Activated naive CD4-positive, alpha-beta T cell treated with anti-CD3 and anti-CD28 coated beads, Interleukin-2, amount 50 U/mL, for 72 hours (primary cell): ENCODE results near the gene WBP4. TPM values are rescaled to one million over a fixed set of nuclear protein-coding genes. Genes with fewer than 3 reads are reported as not detected.
A peak's percentile ranks its signal among the peaks of the same experiment; 100 is the strongest.
"Not testable (repeated sequence)": the region's sequence is repeated elsewhere in the genome, so short reads cannot be mapped to it uniquely, and the experiment has no call there.

Experiments
- ATAC-seq, 2 donors: fragments of 150-1000 bp; cut with Tn5 transposase; 2 replicates each; pipeline ENCODE4 v1.10.0; 2021; ENCODE audit warnings: mild to moderate bottlenecking in 2 of 2, moderate library complexity in 2 of 2
- DNase-seq, 2 donors: peaks; one replicate each; pipeline ENCODE4 v3.0.0; 2021 to 2022; ENCODE audit warnings: low spot score in 2 of 2
- H3K27ac Mint-ChIP-seq, 2 donors: one replicate each; pipeline ENCODE4 v1.8.0; 2022; ENCODE audit warnings: mild to moderate bottlenecking in 2 of 2, mixed read lengths in 2 of 2
- H3K36me3 Mint-ChIP-seq, 2 donors: one replicate each; pipeline ENCODE4 v1.8.0; 2022; ENCODE audit warnings: mixed read lengths in 2 of 2
- H3K9me3 Mint-ChIP-seq, 2 donors: one replicate each; pipeline ENCODE4 v1.8.0; 2022; ENCODE audit warnings: mixed read lengths in 2 of 2
- total RNA-seq, 2 donors: library from RNA; stranded (reverse); gene quantifications; one replicate each; pipeline ENCODE4 v1.2.3, GENCODE V29; 2022

Gene WBP4
- total RNA-seq, 2 donors from 2014 or later, result 5.5 to 11.4 TPM

GRCh38 chr13:41107584-41108014 is 46.3 kb downstream of the WBP4 start:
- Mint-ChIP-seq H3K36me3 (no peaks in the 10 kb centered on the region), H3K27ac (no peak overlapping the region), H3K9me3 (no peaks in the 10 kb centered on the region)
- DNase-seq, result no peak
- ATAC-seq, result no peak

GRCh38 chr13:41111454-41111853 is 50.1 kb downstream of the WBP4 start:
- no peak for DNase-seq
- no peak for ATAC-seq
- no peaks in the 10 kb centered on the region for H3K36me3 Mint-ChIP-seq
- no peaks in the 10 kb centered on the region for H3K9me3 Mint-ChIP-seq
- no peak overlapping the region for H3K27ac Mint-ChIP-seq

- no peak for ATAC-seq
Measured at GRCh38 chr13:41117869-41118268, 56.6 kb downstream of the WBP4 start.

GRCh38 chr13:41122838-41123237 is 61.5 kb downstream of the WBP4 start:
- Mint-ChIP-seq H3K36me3 (peaks cover 0 to 19% of the 10 kb centered on the region in 2 donors), H3K9me3 (peaks cover 0 to 6% of the 10 kb centered on the region in 2 donors), H3K27ac (no peak overlapping the region)
- DNase-seq, result no peak
- ATAC-seq, result peak in 1 of 2 donors; percentile 30

More at GRCh38 chr13:41117869-41118268, 56.6 kb downstream of the WBP4 start:
- no peak for DNase-seq
- H3K27ac Mint-ChIP-seq, result no peak overlapping the region
- H3K36me3 Mint-ChIP-seq, result no peaks in the 10 kb centered on the region
- H3K9me3 Mint-ChIP-seq, result no peaks in the 10 kb centered on the region

GRCh38 chr13:41127701-41128100 is 66.4 kb downstream of the WBP4 start:
- DNase-seq (no peak), ATAC-seq (no peak)
- H3K36me3 Mint-ChIP-seq, result peaks cover 6 to 26% of the 10 kb centered on the region in 2 donors
- peaks cover 0 to 6% of the 10 kb centered on the region in 2 donors for H3K9me3 Mint-ChIP-seq
- no peak overlapping the region for H3K27ac Mint-ChIP-seq

GRCh38 chr13:41130356-41130755 is 69.0 kb downstream of the WBP4 start:
- Mint-ChIP-seq H3K9me3 (peaks cover 0 to 6% of the 10 kb centered on the region in 2 donors), H3K27ac (peak overlapping the region in 1 of 2 donors; percentile 17), H3K36me3 (peaks cover 16 to 33% of the 10 kb centered on the region in 2 donors)
- DNase-seq, result no peak
- peak in 1 of 2 donors; percentile 7 for ATAC-seq

- not testable (repeated sequence) for H3K9me3 Mint-ChIP-seq, ATAC-seq, DNase-seq
- Mint-ChIP-seq H3K36me3 (peaks cover 16 to 26% of the 10 kb centered on the region in 2 donors), H3K27ac (peak overlapping the region in 1 of 2 donors; percentile 17)
Measured at GRCh38 chr13:41131189-41131588, 69.9 kb downstream of the WBP4 start.

GRCh38 chr13:41131660-41132511 is 70.6 kb downstream of the WBP4 start:
- Mint-ChIP-seq H3K27ac (peak overlapping the region; percentile 91), H3K36me3 (peaks cover 16 to 21% of the 10 kb centered on the region in 2 donors)
- DNase-seq, H3K9me3 Mint-ChIP-seq: not testable (repeated sequence)
- peak; percentile 13 to 27 for ATAC-seq

- Mint-ChIP-seq H3K36me3 (peaks cover 16 to 21% of the 10 kb centered on the region in 2 donors), H3K27ac (peak within 1 kb of the TSS; percentile 91 to 92), H3K9me3 (no peaks in the 10 kb centered on the region)
- ATAC-seq (peak; percentile 93 to 98), DNase-seq (peak; percentile 91 to 97)
Measured at GRCh38 chr13:41132512-41133152, 71.3 kb downstream of the WBP4 start, which contains the start of gene KBTBD6. Gene KBTBD6 (minus strand): TSS chr13:41132802. CDS start chr13:41132511, 291 bp downstream.

Other genes starting within 250 kb of the WBP4 start
- gene ELF1, start 42.2 kb upstream of the WBP4 start, total RNA-seq, result 10 to 100 TPM; 62.0 to 86.2 TPM
- gene KBTBD6, start 71.3 kb downstream of the WBP4 start, total RNA-seq, result 1 to 10 TPM; 5.0 to 5.5 TPM
- 1 to 10 TPM; 3.6 to 4.6 TPM for gene KBTBD7, start 133.1 kb downstream of the WBP4 start, total RNA-seq
- 10 to 100 TPM; 25.8 to 39.1 TPM for gene MTRF1, start 202.1 kb downstream of the WBP4 start, total RNA-seq
- 10 to 100 TPM; 31.6 to 41.2 TPM for gene NAA16, start 249.8 kb downstream of the WBP4 start, total RNA-seq